Activated naive CD8-positive, alpha-beta T cell treated with anti-CD3 and anti-CD28 coated beads for 36 hours (primary cell): ENCODE data around the gene PECR. TPM values are rescaled to one million over a fixed set of nuclear protein-coding genes. Genes with fewer than 3 reads are reported as not detected.
"Not testable (repeated sequence)": the region's sequence is repeated elsewhere in the genome, so short reads cannot be mapped to it uniquely, and the experiment has no call there.

Experiments
- DNase-seq: peaks from one replicate; pipeline ENCODE4 v3.0.0; 2021
- H3K27ac Mint-ChIP-seq: one replicate; pipeline ENCODE4 v1.8.0; 2022; ENCODE audit warnings: mild to moderate bottlenecking, moderate library complexity, mixed read lengths
- H3K27me3 Mint-ChIP-seq: one replicate; pipeline ENCODE4 v1.8.0; 2022; ENCODE audit warnings: mild to moderate bottlenecking, mixed read lengths
- H3K36me3 Mint-ChIP-seq: one replicate; pipeline ENCODE4 v1.8.0; 2021; ENCODE audit warnings: mild to moderate bottlenecking, mixed read lengths
- H3K4me1 Mint-ChIP-seq: one replicate; pipeline ENCODE4 v1.8.0; 2021; ENCODE audit warnings: mixed read lengths
- H3K4me3 Mint-ChIP-seq: one replicate; pipeline ENCODE4 v1.8.0; 2022; ENCODE audit warnings: mild to moderate bottlenecking, moderate library complexity, mixed read lengths
- H3K9me3 Mint-ChIP-seq: one replicate; pipeline ENCODE4 v1.8.0; 2022; ENCODE audit warnings: mixed read lengths
- total RNA-seq, 2 experiments: library from RNA; stranded (reverse); gene quantifications; one replicate each; pipeline ENCODE4 v1.2.3, GENCODE V29; 2021

Gene PECR
- total RNA-seq, 2 experiments from 2014 or later = 15.3 to 16.2 TPM

DNA sequence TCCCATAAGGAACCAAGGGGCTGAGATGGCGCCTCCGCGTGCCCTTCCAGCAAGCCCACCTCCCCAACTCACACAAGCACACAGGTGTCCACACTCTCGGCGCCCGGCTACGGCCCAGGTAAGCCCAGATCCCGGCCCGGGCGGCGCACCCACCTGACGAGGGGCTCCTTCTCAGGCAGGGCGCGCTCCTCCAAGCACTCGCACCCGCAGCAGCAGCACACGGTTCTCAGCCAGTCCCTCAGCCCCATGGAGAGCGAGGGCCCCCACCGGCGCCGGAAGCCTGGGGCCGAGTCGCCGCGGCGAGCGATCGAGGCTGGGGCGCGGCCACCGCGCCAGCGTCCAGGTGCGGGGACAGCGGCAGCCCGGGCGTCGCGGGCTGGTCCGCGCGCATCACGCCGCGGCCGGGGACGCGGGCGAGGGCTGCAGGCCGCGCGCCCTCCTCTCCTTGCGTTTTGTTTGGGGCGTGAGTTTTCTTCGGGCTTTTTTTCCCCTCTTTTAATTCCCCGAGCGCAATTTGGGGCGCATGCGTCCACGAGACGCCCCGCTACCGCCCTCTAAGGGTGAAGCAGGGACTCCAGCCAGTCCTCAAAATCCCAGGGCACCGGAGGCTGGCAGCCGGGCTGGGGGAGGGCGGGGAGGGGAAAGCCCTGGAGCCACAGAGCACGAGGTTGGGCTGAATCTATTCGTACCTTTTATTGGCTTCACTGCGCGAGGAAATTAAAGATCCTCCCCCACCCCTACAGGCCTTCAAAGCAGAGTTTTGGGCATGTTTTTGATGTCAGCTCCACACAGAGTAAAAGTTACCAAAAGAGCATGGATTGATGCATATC lies 68.3 kb downstream of the PECR start, which contains the start of gene MREG:
Gene MREG, minus strand, starts transcription at position 472 of the 830 bp plus-strand sequence. Its CDS starts 224 bp downstream, at position 248.
- peaks cover 49% of the 10 kb centered on the region for H3K4me1 Mint-ChIP-seq
- H3K4me3 Mint-ChIP-seq = peak within 1 kb of the TSS; percentile 90
- H3K27me3 Mint-ChIP-seq = no peaks in the 10 kb centered on the region
- DNase-seq = peak; percentile 88
- H3K36me3 Mint-ChIP-seq = peaks cover 8% of the 10 kb centered on the region
- peaks cover 2% of the 10 kb centered on the region for H3K9me3 Mint-ChIP-seq
- peak within 1 kb of the TSS; percentile 67 for H3K27ac Mint-ChIP-seq

DNA sequence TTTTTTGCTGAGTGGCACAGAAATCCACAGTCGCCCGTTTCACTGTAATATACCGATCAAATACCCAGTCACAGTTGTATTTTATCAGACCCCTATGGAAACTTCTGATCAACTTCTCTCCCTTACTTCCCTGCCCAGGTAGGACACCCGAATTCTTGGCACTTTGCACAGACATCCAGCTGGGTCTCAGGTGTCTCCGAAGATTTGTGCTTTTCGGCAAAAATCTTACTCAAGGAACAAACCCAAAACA lies 68.9 kb downstream of the PECR start:
- Mint-ChIP-seq H3K27me3 (no peaks in the 10 kb centered on the region), H3K36me3 (peaks cover 8% of the 10 kb centered on the region), H3K4me3 (peak overlapping the region; percentile 90), H3K9me3 (no peaks in the 10 kb centered on the region), H3K4me1 (peaks cover 49% of the 10 kb centered on the region), H3K27ac (peak overlapping the region; percentile 67)
- no peak for DNase-seq

DNA sequence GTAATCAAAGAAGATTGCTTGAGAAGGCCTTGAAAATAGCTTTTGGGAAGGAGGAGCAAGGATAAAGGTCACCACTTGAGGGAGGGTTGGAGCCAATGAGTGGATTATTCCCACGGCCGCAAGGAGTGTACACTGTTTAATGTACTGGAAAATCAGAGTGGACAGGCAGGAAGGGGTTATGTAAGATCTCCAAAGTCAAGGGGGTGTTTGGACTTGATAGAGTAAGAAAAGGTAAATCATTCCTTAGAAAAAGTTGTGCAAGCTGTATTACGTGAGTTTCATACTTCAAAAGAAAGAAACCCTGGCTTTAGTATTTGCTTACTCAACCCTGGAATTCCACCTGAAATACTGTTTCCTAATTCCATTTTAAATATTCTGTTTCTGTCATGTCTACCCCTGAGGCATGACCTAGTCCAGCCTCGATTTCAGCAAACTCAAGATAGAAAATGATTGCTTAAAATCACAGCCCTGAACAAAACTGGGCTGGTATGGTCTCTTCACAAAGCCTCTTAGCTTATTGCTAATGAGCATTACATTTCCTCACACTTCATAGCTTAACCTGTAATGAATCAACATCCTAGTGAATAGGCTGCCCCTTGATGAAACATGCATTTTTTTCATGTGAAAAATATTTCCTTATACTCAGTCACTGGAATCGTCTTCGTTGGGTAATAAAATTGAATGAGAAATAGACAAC lies 69.3 kb downstream of the PECR start:
- Mint-ChIP-seq H3K36me3 (peaks cover 8% of the 10 kb centered on the region), H3K9me3 (no peaks in the 10 kb centered on the region), H3K27ac (peak overlapping the region; percentile 67), H3K27me3 (no peaks in the 10 kb centered on the region), H3K4me1 (peaks cover 44% of the 10 kb centered on the region), H3K4me3 (peak overlapping the region; percentile 90)
- DNase-seq = no peak

DNA sequence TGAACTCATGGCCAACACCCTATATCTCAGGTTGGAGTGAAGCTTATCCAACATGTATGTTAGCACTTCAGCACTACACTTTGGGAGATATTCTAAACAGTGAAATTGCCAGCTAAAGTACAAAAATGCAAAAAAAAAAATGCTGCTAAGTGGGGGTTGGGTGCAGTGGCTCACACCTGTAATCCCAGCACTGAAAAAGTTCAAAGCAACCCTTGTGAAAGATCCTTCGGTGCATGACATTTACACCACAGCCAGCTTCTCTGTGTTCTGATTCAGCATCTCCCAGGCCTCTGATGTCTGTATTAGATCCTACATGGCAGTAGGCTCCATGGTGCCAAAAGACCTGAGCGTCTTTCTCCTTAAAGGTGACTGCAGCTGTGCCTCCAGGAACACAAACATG lies 72.4 kb downstream of the PECR start:
- not testable (repeated sequence) for H3K36me3 Mint-ChIP-seq, H3K27me3 Mint-ChIP-seq, H3K9me3 Mint-ChIP-seq, H3K27ac Mint-ChIP-seq, H3K4me3 Mint-ChIP-seq, DNase-seq
- peaks cover 39% of the 10 kb centered on the region for H3K4me1 Mint-ChIP-seq

DNA sequence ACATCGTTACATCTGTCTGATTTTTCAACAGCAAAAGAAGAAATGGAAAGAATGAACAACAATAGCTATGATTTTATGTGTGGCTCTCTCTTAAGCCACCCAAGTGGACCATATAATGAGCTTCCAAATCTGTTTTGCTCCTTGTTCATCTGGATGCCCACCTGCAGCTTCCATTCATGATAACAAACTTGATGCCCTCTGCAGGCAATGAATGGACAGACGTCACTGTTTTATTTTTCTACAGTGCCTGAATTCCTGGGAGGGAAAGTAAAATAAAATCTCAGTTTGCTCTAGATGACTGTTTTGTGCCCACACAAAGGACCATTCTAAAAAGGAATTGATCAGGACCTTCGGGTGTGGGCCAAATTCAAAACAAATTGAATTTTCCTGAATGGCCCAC lies 73.2 kb downstream of the PECR start:
- H3K36me3 Mint-ChIP-seq = peaks cover 9% of the 10 kb centered on the region
- peaks cover 40% of the 10 kb centered on the region for H3K4me1 Mint-ChIP-seq
- no peaks in the 10 kb centered on the region for H3K9me3 Mint-ChIP-seq
- H3K27ac Mint-ChIP-seq = no peak overlapping the region
- no peak for DNase-seq
- H3K27me3 Mint-ChIP-seq = no peaks in the 10 kb centered on the region
- H3K4me3 Mint-ChIP-seq = no peak overlapping the region

DNA sequence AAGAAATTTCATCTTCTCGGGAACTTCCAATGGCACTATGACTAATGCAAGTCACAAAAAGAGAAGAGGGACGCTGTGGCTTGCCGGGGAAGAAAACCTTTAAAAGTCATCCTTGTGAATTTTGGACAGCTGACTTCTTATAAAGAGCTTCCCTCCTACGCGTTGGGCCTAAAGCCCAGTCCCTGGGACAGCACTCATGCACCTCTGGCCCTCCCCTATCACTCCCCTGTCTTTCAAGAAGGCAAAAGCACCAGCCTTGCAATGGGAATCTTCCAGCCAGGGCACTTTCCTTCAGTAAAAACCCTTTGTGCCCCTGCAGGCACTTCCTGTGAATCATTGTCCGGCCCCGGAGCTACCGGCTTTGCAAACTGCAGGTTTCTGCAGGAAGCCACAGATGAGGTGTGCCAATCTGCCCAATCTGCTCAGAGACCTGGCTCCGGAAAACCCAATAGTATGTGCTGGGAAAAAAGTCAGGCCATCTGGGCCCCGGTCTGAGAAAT lies 75.4 kb downstream of the PECR start:
- peak overlapping the region; percentile 44 for H3K4me3 Mint-ChIP-seq
- H3K27me3 Mint-ChIP-seq = no peaks in the 10 kb centered on the region
- peaks cover 9% of the 10 kb centered on the region for H3K36me3 Mint-ChIP-seq
- peak overlapping the region; percentile 61 for H3K27ac Mint-ChIP-seq
- no peaks in the 10 kb centered on the region for H3K9me3 Mint-ChIP-seq
- peaks cover 32% of the 10 kb centered on the region for H3K4me1 Mint-ChIP-seq
- DNase-seq = peak; percentile 28

DNA sequence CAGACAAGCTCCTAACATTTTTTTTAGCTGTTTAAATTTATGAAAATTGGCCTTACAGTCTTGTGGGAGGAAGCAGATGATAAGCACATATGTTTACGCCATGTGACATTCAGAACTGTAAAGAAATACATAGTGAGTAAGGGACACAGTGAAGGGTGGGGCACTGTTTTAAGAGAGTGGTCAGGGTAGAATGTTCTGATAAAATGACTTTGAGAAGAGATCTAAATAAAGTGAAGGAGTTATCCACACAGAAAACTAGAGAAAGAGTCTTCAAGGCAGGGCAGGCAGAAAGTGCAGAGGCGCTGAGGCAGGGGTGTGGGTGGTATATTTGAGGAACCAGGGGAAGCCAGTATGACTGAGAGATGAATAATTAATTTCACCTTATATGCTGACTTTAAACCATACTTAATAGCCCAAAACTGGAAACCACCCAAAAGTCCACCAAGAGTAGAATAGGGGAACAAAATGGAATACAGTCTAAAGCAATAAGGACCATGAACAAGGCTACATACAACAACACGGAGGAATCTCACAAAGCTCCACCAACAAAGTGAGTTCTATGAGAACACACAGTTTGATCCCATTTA lies 76.8 kb downstream of the PECR start:
- Mint-ChIP-seq H3K27ac (peak overlapping the region; percentile 72), H3K36me3 (peaks cover 8% of the 10 kb centered on the region), H3K4me3 (no peak overlapping the region), H3K27me3 (no peaks in the 10 kb centered on the region), H3K4me1 (peaks cover 32% of the 10 kb centered on the region), H3K9me3 (no peaks in the 10 kb centered on the region)
- no peak for DNase-seq

DNA sequence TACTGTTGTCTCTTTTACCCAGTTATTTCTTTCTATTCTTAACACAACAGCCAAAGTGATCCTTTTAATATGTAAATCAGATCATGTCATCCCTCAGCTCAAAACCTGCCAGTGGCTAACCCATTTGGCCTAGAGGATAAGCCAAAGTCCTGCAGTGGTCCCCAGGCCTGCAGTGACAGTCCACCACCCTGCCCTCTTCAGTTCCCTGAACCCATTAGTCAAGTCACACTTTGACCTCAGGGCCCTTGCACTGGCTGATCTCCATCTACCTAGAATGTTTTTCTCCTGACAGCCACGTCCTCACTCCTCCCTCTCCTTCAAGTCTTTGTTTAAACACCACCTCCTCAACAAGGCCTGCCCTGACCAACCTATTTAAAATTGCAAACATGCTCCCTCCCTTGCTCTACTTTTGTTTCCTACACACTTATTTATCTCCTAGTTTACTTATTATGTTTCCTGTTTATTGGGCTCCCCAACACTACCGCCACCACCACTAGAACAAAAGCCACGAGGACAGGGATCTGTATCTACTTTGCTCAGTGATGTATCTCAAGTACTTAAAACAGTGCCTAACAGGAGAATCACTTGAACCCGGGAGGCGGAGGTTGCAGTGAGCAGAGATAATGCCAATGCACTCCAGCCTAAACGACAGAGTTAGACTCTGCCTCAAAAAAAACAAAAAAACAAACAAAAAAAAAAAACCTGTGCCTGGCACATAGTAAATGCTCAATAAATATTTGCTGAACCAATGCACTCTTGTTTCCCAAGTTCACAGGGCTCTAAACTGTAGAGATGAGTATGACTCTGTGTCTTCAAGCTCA lies 77.5 kb downstream of the PECR start:
- Mint-ChIP-seq H3K36me3 (peaks cover 6% of the 10 kb centered on the region), H3K27me3 (no peaks in the 10 kb centered on the region), H3K4me3 (no peak overlapping the region), H3K27ac (no peak overlapping the region), H3K4me1 (peaks cover 32% of the 10 kb centered on the region), H3K9me3 (no peaks in the 10 kb centered on the region)
- no peak for DNase-seq

DNA sequence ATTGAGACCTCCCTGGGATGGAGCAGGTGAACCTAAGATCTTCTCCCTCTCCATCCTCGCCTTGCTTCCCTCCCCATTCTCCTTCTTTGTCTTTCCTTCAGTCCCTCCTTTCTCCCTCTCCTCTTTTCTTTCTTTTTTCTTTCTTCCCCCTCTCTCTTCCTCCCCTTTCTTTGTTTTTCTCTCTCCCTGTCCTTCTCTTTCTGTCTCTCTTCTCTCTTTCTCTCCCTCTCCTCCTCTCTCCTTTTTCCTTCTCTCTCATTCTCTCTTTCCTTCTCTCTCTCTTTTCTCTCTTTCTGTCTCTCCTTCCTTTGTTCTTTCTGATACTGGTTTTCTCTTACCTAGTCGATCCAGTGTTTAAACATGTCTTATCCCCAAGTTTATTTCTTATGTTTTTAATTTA lies 78.9 kb downstream of the PECR start:
- Mint-ChIP-seq H3K27me3 (no peaks in the 10 kb centered on the region), H3K36me3 (peaks cover 6% of the 10 kb centered on the region), H3K4me1 (peaks cover 33% of the 10 kb centered on the region), H3K27ac (no peak overlapping the region), H3K9me3 (no peaks in the 10 kb centered on the region), H3K4me3 (no peak overlapping the region)
- DNase-seq = no peak

DNA sequence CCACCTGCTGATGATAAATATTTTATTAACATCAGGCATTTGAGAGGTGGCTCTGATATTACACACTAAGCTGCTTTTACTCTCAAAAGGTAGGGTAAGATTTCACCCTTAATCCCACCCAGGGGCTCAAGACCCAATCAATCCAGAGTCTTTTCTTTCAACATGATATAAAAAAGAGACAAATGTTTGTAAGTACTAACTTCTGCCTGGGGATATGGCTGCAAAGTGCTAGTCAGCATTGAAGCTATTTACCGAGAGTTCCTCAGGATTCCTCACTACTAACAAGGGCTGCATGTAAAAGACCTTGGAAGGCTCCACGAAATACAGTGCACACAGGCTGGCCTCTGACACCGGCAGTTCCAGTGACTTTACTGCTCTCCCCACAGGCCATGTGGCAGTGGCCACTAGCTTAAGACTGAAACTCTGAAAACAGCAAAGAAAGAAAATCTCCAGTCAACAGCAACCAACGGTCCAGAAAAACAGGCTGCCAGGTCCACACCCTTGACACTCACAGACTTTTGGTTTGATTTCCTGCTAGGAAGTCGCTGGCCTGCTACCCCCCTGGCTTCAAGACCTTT lies 79.4 kb downstream of the PECR start:
- no peaks in the 10 kb centered on the region for H3K27me3 Mint-ChIP-seq
- peaks cover 35% of the 10 kb centered on the region for H3K4me1 Mint-ChIP-seq
- H3K9me3 Mint-ChIP-seq = no peaks in the 10 kb centered on the region
- no peak overlapping the region for H3K4me3 Mint-ChIP-seq
- no peak for DNase-seq
- no peak overlapping the region for H3K27ac Mint-ChIP-seq
- peaks cover 6% of the 10 kb centered on the region for H3K36me3 Mint-ChIP-seq

DNA sequence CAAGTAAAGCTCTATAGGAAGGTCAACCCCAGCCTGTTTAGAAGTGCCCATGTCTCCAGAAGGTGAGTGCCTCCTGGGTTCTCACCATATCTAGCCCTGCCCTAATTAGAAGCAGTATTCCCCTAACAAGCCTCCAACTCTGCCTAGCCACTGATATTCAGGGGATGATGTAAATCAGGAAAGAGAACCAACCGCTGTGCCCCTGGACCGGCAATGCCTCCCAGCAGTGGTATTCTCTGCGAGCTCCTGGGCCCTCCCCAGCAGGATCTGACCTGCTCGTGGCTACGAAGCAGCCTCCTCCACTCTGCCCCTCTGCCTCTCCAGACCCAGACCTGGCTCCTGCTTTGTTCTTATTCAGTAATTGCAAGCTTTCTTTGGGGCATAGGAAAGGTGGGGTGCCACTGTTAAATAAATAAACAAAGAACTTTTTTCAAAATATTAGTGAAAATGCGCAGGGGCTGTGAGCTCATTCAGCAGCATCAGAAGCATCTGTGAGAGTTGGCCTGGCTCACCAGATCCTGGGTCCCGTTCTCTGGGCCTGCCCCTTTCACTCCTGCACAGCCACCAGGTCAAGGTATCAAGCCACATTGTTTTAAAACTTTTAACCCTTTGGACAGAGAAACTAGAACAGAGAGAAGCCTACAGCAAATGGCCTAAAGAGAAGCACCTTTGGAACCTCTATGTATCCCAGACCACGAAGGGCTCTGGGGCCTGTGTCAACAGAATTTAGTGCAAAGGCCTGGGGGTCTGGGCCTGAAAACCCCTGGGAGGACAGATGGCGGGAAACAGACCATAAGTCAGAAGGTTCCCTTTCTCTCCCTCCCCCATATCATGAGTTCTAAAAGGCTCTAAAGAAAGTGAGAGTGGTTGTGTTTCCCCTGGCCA lies 80.2 kb downstream of the PECR start:
- no peak overlapping the region for H3K4me3 Mint-ChIP-seq
- H3K27me3 Mint-ChIP-seq = no peaks in the 10 kb centered on the region
- H3K9me3 Mint-ChIP-seq = no peaks in the 10 kb centered on the region
- peaks cover 5% of the 10 kb centered on the region for H3K36me3 Mint-ChIP-seq
- DNase-seq = no peak
- peaks cover 29% of the 10 kb centered on the region for H3K4me1 Mint-ChIP-seq
- no peak overlapping the region for H3K27ac Mint-ChIP-seq

DNA sequence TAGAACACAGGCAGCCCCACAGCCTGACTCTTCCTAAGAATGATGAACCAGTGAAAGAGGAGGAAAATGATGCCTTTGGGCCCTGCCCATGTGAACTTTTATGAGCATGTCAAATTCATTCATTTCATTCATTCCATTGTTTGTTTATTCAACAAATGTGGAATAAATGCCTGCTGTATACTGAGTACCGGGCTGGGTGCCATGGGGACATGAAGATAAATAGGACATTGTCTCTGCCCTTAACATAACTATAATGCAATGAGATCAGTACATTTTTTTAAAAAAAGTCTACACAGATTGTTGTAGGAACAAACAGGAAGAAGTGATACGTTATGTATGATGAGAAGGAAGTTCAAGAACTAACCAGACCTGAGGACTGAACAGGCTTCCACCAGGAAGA lies 83.0 kb downstream of the PECR start:
- no peak for DNase-seq
- no peaks in the 10 kb centered on the region for H3K27me3 Mint-ChIP-seq
- no peak overlapping the region for H3K27ac Mint-ChIP-seq
- H3K36me3 Mint-ChIP-seq = peaks cover 17% of the 10 kb centered on the region
- no peaks in the 10 kb centered on the region for H3K9me3 Mint-ChIP-seq
- H3K4me1 Mint-ChIP-seq = peaks cover 11% of the 10 kb centered on the region
- H3K4me3 Mint-ChIP-seq = no peak overlapping the region

DNA sequence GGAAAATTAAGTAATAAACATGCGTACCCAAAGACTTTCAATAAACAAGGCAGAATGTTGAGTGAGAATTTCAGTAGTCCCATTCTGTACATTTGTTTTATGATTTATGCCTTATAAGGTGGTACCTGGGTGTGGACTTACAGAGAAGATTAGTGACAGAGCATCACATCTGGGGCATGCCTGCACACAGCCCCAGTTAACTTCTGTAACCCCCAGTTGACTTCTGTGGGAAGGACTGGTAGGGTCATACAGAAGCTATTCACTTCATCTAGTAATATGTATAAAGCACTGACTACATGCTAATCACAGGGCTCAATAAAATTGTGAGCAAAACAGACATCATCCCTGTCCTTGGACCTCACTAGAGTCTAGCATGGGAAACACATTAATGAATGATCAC lies 84.4 kb downstream of the PECR start:
- DNase-seq = no peak
- no peaks in the 10 kb centered on the region for H3K27me3 Mint-ChIP-seq
- peaks cover 27% of the 10 kb centered on the region for H3K36me3 Mint-ChIP-seq
- H3K4me3 Mint-ChIP-seq = no peak overlapping the region
- peaks cover 3% of the 10 kb centered on the region for H3K4me1 Mint-ChIP-seq
- no peaks in the 10 kb centered on the region for H3K9me3 Mint-ChIP-seq
- no peak overlapping the region for H3K27ac Mint-ChIP-seq

DNA sequence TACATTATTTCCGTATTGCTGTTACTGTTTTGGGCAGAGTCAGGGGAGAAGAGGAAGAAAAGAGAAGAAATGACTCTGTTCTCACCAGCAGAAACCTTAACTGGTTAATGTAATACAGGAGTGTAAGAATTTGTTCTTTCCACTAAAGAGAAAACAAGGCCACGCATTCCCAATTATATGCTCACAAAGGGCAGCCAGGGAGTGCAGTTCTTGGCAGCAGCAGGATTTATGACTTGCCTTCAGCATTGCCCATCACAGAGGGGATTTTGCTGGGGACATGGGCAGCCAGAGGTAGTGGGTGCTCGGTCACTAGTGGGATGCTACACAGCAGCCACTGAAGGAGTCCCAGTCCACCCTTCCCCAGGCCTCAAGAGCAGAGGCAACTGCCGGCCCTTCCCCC lies 86.7 kb downstream of the PECR start:
- Mint-ChIP-seq H3K9me3 (peaks cover 15% of the 10 kb centered on the region), H3K27ac (no peak overlapping the region), H3K27me3 (no peaks in the 10 kb centered on the region), H3K4me1 (peaks cover 3% of the 10 kb centered on the region), H3K4me3 (no peak overlapping the region), H3K36me3 (peaks cover 50% of the 10 kb centered on the region)
- DNase-seq = no peak
